GM18907 (cell line): Measurements from ENCODE around the gene RNF212.
"Not testable (repeated sequence)": the region's sequence is repeated elsewhere in the genome, so short reads cannot be mapped to it uniquely, and the experiment has no call there.

Experiments
- ATAC-seq: cut with Tn5 transposase; IDR thresholded peaks from one replicate; pipeline ENCODE4 v1.9.1; 2021; ENCODE audit warnings: mild to moderate bottlenecking, moderate library complexity; ENCODE audit not compliant: unreplicated experiment

Gene RNF212

GRCh38 chr4:1072830-1073446 is 40.4 kb downstream of the RNF212 start:
- peak; percentile 69 for ATAC-seq

GRCh38 chr4:1069394-1069793 is 44.0 kb downstream of the RNF212 start:
- no peak for ATAC-seq

- ATAC-seq: no peak
Measured at GRCh38 chr4:1065732-1066131, 47.6 kb downstream of the RNF212 start.

- no peak for ATAC-seq
Measured at GRCh38 chr4:1062419-1062818, 50.9 kb downstream of the RNF212 start.

- no peak for ATAC-seq
Measured at GRCh38 chr4:1061760-1062159, 51.6 kb downstream of the RNF212 start.

GRCh38 chr4:1061056-1061700 is 52.2 kb downstream of the RNF212 start:
- no peak for ATAC-seq

GRCh38 chr4:1060621-1061020 is 52.7 kb downstream of the RNF212 start:
- ATAC-seq: no peak

GRCh38 chr4:1060121-1060520 is 53.2 kb downstream of the RNF212 start:
- ATAC-seq: no peak

GRCh38 chr4:1058997-1059665 is 54.2 kb downstream of the RNF212 start:
- ATAC-seq: no peak

GRCh38 chr4:1058198-1058996 is 55.0 kb downstream of the RNF212 start:
- ATAC-seq: no peak

GRCh38 chr4:1057403-1057745 is 56.0 kb downstream of the RNF212 start:
- ATAC-seq: no peak

GRCh38 chr4:1056671-1057402 is 56.5 kb downstream of the RNF212 start:
- ATAC-seq: no peak

GRCh38 chr4:1055721-1056590 is 57.4 kb downstream of the RNF212 start:
- peak; percentile 73 for ATAC-seq

GRCh38 chr4:1055243-1055701 is 58.1 kb downstream of the RNF212 start:
- ATAC-seq: not testable (repeated sequence)

GRCh38 chr4:1054696-1055242 is 58.6 kb downstream of the RNF212 start:
- ATAC-seq: not testable (repeated sequence)

- not testable (repeated sequence) for ATAC-seq
Measured at GRCh38 chr4:1053891-1054290, 59.5 kb downstream of the RNF212 start.

GRCh38 chr4:1053080-1053661 is 60.2 kb downstream of the RNF212 start:
- ATAC-seq: no peak

GRCh38 chr4:1052231-1052671 is 61.1 kb downstream of the RNF212 start:
- no peak for ATAC-seq

GRCh38 chr4:1051472-1051871 is 61.9 kb downstream of the RNF212 start:
- ATAC-seq: no peak
